ENCODE data around the gene PDXP. TPM values are rescaled to one million over a fixed set of nuclear protein-coding genes. Genes with fewer than 3 reads are reported as not detected.

The PDXP gene
- total and polyA plus RNA-seq, 2 of the 13 experiments (the other 11 are each of a cell fraction or from before 2014, with no cell fraction given): 58.2 to 70.6 TPM

DNA sequence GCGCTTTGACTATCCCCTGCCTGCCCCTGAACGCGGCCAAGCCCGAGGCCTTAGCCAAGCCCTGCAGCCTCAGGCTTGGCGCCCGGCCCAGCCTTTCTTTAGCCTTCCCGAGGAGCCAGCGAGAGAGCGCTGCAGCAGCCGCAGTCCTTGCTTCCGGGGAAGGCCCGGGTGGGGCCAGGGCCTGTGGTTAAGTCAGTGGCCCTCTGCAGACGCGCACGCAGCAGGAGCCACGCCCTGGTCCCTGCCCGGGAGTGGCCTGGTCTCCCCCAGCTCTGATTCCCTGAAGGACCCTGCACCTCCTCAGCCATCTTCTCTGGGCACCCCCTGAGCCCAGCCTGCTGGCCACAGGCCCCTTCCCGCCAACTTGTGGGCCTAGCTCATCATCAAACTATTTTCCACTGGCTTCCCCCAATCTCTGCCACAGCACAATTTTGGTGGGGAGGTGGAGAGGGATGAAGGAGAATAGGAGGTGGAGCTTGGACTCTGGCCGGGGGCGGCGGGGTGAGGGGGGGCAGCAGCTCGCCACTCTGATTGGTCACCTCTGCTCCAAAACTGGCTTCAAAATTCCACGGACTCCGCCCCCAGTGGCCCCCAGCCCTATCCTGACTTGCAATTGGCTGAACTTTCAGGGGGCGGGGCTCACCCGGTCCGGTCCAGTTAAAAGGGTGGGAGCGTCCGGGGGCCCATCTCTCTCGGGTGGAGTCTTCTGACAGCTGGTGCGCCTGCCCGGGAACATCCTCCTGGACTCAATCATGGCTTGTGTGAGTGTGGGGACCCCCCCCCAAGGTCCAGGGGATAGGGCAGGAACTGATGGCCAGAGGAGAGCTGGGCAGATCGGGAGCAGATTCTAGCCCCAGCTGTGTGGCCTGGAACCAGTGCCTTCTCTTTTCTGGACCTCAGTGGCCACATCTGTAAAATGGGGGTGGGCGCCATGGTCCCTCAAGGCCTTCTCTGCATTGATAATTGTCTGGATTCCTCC lies 16.7 kb downstream of the PDXP start, which contains the start of gene LGALS1 (continued):
- TF ChIP-seq TCF12 (IDR thresholded peaks at IDR 0.05) (no peak), TCF12 (CRISPR knock-in tag; IDR thresholded peaks at IDR 0.05) (no peak), ZNF775 (CRISPR knock-in tag; IDR thresholded peaks at IDR 0.05; ENCODE audit: borderline replicate concordance) (no peak), KLF11 (CRISPR knock-in tag; IDR thresholded peaks at IDR 0.05) (no peak), FOXO1 (CRISPR knock-in tag; IDR thresholded peaks at IDR 0.05) (no peak), ZNF558 (CRISPR knock-in tag; IDR thresholded peaks at IDR 0.05; ENCODE audit: borderline replicate concordance) (no peak)
- TF ChIP-seq, protein P1, sequence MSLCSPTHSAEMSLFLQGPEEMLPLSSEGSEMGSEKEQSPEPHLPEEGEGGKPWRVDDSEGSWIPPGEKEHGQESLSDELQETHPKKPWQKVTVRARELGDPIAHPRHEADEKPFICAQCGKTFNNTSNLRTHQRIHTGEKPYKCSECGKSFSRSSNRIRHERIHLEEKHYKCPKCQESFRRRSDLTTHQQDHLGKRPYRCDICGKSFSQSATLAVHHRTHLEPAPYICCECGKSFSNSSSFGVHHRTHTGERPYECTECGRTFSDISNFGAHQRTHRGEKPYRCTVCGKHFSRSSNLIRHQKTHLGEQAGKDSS (CRISPR knock-in tag; IDR thresholded peaks at IDR 0.05; ENCODE audit: borderline replicate concordance, low read depth): no peak
- TF ChIP-seq, protein P2, sequence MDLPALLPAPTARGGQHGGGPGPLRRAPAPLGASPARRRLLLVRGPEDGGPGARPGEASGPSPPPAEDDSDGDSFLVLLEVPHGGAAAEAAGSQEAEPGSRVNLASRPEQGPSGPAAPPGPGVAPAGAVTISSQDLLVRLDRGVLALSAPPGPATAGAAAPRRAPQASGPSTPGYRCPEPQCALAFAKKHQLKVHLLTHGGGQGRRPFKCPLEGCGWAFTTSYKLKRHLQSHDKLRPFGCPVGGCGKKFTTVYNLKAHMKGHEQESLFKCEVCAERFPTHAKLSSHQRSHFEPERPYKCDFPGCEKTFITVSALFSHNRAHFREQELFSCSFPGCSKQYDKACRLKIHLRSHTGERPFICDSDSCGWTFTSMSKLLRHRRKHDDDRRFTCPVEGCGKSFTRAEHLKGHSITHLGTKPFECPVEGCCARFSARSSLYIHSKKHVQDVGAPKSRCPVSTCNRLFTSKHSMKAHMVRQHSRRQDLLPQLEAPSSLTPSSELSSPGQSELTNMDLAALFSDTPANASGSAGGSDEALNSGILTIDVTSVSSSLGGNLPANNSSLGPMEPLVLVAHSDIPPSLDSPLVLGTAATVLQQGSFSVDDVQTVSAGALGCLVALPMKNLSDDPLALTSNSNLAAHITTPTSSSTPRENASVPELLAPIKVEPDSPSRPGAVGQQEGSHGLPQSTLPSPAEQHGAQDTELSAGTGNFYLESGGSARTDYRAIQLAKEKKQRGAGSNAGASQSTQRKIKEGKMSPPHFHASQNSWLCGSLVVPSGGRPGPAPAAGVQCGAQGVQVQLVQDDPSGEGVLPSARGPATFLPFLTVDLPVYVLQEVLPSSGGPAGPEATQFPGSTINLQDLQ (CRISPR knock-in tag; IDR thresholded peaks at IDR 0.05): no peak

Measured in HepG2 (cell line).